ENCODE data around the gene PRKCE. TPM values are rescaled to one million over a fixed set of nuclear protein-coding genes. Genes with fewer than 3 reads are reported as not detected.

The PRKCE gene
- total RNA-seq, 1 donor from 2014 or later = 85.0 TPM

GRCh38 chr2:46007412-46007811, 355.9 kb downstream of the PRKCE start:
- peaks cover 22% of the 10 kb centered on the region for H3K4me1 ChIP-seq
- H3K36me3 ChIP-seq = peaks cover 53% of the 10 kb centered on the region
- DNase-seq (no peak), ATAC-seq (no peak)
- H3K4me3 ChIP-seq = no peak overlapping the region
- intact Hi-C loops (cut with DNase I) = no loop called here
- no peak for TF ChIP-seq CTCF (IDR thresholded peaks at IDR 0.05)
- no peak overlapping the region for H3K27ac ChIP-seq
- no peaks in the 10 kb centered on the region for H3K27me3 ChIP-seq (ENCODE audit: low read depth)
- no peaks in the 10 kb centered on the region for H3K9me3 ChIP-seq

- ATAC-seq (no peak), DNase-seq (no peak)
- peaks cover 54% of the 10 kb centered on the region for H3K36me3 ChIP-seq
- no peak overlapping the region for H3K4me3 ChIP-seq
- no peaks in the 10 kb centered on the region for H3K9me3 ChIP-seq
- intact Hi-C loops (cut with DNase I) = no loop called here
- no peak overlapping the region for H3K27ac ChIP-seq
- no peaks in the 10 kb centered on the region for H3K27me3 ChIP-seq (ENCODE audit: low read depth)
- peaks cover 16% of the 10 kb centered on the region for H3K4me1 ChIP-seq
- no peak for TF ChIP-seq CTCF (IDR thresholded peaks at IDR 0.05)
Measured at GRCh38 chr2:46008091-46008870, 356.8 kb downstream of the PRKCE start.

- no peak overlapping the region for H3K4me3 ChIP-seq
- no peak for ATAC-seq
- no peaks in the 10 kb centered on the region for H3K27me3 ChIP-seq (ENCODE audit: low read depth)
- H3K36me3 ChIP-seq = peaks cover 54% of the 10 kb centered on the region
- no peak for DNase-seq
- intact Hi-C loops (cut with DNase I) = no loop called here
- no peaks in the 10 kb centered on the region for H3K9me3 ChIP-seq
- no peak overlapping the region for H3K27ac ChIP-seq
- H3K4me1 ChIP-seq = peaks cover 10% of the 10 kb centered on the region
- TF ChIP-seq CTCF (IDR thresholded peaks at IDR 0.05) = no peak
Measured at GRCh38 chr2:46009315-46009714, 357.8 kb downstream of the PRKCE start.

- DNase-seq (no peak), ATAC-seq (no peak)
- H3K36me3 ChIP-seq = peaks cover 54% of the 10 kb centered on the region
- no peak for TF ChIP-seq CTCF (IDR thresholded peaks at IDR 0.05)
- H3K4me1 ChIP-seq = peaks cover 10% of the 10 kb centered on the region
- no peak overlapping the region for H3K27ac ChIP-seq
- intact Hi-C loops (cut with DNase I) = no loop called here
- no peaks in the 10 kb centered on the region for H3K27me3 ChIP-seq (ENCODE audit: low read depth)
- no peak overlapping the region for H3K4me3 ChIP-seq
- no peaks in the 10 kb centered on the region for H3K9me3 ChIP-seq
Measured at GRCh38 chr2:46009772-46010171, 358.3 kb downstream of the PRKCE start.

GRCh38 chr2:46010223-46010924, 358.9 kb downstream of the PRKCE start:
- H3K27ac ChIP-seq = no peak overlapping the region

More at GRCh38 chr2:46010223-46010924, 358.9 kb downstream of the PRKCE start:
- TF ChIP-seq CTCF (IDR thresholded peaks at IDR 0.05) = no peak
- no peak overlapping the region for H3K4me3 ChIP-seq
- H3K36me3 ChIP-seq = peaks cover 51% of the 10 kb centered on the region
- no peak for DNase-seq
- no peak for ATAC-seq
- H3K4me1 ChIP-seq = peaks cover 15% of the 10 kb centered on the region
- intact Hi-C loops (cut with DNase I) = no loop called here
- no peaks in the 10 kb centered on the region for H3K9me3 ChIP-seq
- no peaks in the 10 kb centered on the region for H3K27me3 ChIP-seq (ENCODE audit: low read depth)
